GM12864 (cell line): ENCODE measurements around the gene ANOS1.

Experiments
- DNase-seq: peaks from one replicate; pipeline ENCODE4 v3.0.0-alpha.2; 2011; ENCODE audit warnings: low read depth
- H3K4me3 ChIP-seq: 2 replicates; pipeline ENCODE4 v1.5.1; 2011; ENCODE audit warnings: mild to moderate bottlenecking, low read depth, low read length, control low read depth
- TF ChIP-seq, protein P1 (sequence below): IDR thresholded peaks from 2 replicates; pipeline ENCODE4 v1.5.1; 2011; ENCODE audit warnings: low read depth, mild to moderate bottlenecking, moderate library complexity, low read length, control low read depth, inconsistent platforms; ENCODE audit errors: missing control alignments

Gene ANOS1

GRCh38 chrX:8632924-8633323 lies 99.0 kb downstream of the ANOS1 start:
- no peak overlapping the region for H3K4me3 ChIP-seq
- DNase-seq: no peak
- TF ChIP-seq, protein P1, sequence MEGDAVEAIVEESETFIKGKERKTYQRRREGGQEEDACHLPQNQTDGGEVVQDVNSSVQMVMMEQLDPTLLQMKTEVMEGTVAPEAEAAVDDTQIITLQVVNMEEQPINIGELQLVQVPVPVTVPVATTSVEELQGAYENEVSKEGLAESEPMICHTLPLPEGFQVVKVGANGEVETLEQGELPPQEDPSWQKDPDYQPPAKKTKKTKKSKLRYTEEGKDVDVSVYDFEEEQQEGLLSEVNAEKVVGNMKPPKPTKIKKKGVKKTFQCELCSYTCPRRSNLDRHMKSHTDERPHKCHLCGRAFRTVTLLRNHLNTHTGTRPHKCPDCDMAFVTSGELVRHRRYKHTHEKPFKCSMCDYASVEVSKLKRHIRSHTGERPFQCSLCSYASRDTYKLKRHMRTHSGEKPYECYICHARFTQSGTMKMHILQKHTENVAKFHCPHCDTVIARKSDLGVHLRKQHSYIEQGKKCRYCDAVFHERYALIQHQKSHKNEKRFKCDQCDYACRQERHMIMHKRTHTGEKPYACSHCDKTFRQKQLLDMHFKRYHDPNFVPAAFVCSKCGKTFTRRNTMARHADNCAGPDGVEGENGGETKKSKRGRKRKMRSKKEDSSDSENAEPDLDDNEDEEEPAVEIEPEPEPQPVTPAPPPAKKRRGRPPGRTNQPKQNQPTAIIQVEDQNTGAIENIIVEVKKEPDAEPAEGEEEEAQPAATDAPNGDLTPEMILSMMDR: no peak

DNA sequence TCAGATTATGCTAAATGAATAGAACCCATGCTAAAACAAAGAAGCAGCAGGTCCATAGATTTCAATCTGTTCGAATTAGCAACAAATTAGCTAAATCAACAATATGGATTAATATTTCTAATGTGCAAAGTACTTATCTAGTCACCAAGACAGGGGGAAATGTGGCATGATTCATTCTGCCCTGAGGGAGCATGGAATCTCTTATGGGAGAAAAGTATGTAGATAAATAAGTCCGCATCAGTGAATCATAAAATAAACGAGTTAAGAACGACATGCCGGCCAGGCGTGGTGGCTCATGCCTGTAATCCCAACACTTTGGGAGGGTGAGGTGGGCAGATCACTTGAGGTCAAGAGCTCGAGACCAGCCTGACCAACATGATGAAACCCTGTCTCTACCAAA lies 102.1 kb downstream of the ANOS1 start:
- no peak overlapping the region for H3K4me3 ChIP-seq
- TF ChIP-seq, protein P1: no peak

GRCh38 chrX:8627796-8628195 lies 104.1 kb downstream of the ANOS1 start:
- H3K4me3 ChIP-seq: no peak overlapping the region
- DNase-seq: no peak
- TF ChIP-seq, protein P1: no peak

More for the DNA sequence above, 102.1 kb downstream of the ANOS1 start:
- no peak for DNase-seq

- no peak overlapping the region for H3K4me3 ChIP-seq
- TF ChIP-seq, protein P1: no peak
- DNase-seq: no peak
Measured at GRCh38 chrX:8607326-8607725, 124.6 kb downstream of the ANOS1 start.

- no peak for DNase-seq
- no peak overlapping the region for H3K4me3 ChIP-seq
- TF ChIP-seq, protein P1: no peak
Measured at GRCh38 chrX:8604131-8604530, 127.8 kb downstream of the ANOS1 start.

DNA sequence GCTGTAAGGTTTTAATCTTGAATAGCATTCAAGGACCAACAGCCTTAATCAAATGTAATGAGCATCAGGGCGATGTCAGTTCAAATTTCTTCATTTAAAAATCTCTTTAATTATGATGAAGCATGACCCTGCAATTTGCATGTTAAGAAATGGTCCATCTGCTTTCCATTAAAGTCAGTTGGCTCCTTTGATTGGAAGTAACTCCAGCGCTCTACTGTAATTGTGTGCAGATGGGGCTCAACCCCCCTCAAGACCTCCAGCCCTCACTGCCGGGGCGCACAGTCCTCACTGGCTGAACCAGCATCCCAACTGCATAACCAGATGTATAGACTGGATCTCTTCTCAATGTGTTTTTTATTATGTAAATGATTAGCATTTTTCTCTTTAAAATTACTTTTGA lies 140.4 kb downstream of the ANOS1 start:
- TF ChIP-seq, protein P1: no peak
- DNase-seq: no peak

GRCh38 chrX:8586953-8587352 lies 145.0 kb downstream of the ANOS1 start:
- H3K4me3 ChIP-seq: no peak overlapping the region
- DNase-seq: no peak
- TF ChIP-seq, protein P1: no peak

More for the DNA sequence above, 140.4 kb downstream of the ANOS1 start:
- no peak overlapping the region for H3K4me3 ChIP-seq
